Caco-2 (cell line): ENCODE measurements around the gene GAB2. TPM values are rescaled to one million over a fixed set of nuclear protein-coding genes. Genes with fewer than 3 reads are reported as not detected.
A peak's percentile ranks its signal among the peaks of the same experiment; 100 is the strongest.

Experiments
- BruUV-seq: library from RNA; stranded (reverse); fragments of 400-500 nt; replicated peaks from 2 replicates; lab custom pipeline; 2021; lab: Mats Ljungman, UMichigan
- CTCF ChIA-PET: fragments of 300-600 bp; sonication (Branson Sonifier 250); formaldehyde crosslinking; loops from one replicate; lab custom pipeline; 2022; ENCODE audit warnings: antibody characterized with exemption; lab: Charles Lee
- POLR2A ChIA-PET: fragments of 300-600 bp; sonication (Branson Sonifier 250); formaldehyde crosslinking; loops from one replicate; lab custom pipeline; 2022; ENCODE audit warnings: antibody characterized with exemption; lab: Charles Lee
- DNase-seq, 2 experiments: peaks; one replicate each; pipeline versions ENCODE4 v3.0.0 to v3.0.0-alpha.2; 2020 to 2022
- H3K27me3 ChIP-seq: replicated peaks from 2 replicates; pipeline ENCODE4 v1.6.0; 2011; ENCODE audit warnings: low read length; ENCODE audit not compliant: control insufficient read depth, insufficient read depth
- H3K36me3 ChIP-seq: 2 replicates; pipeline ENCODE4 v1.5.1; 2011; ENCODE audit warnings: low read length; ENCODE audit not compliant: control insufficient read depth, insufficient read depth
- H3K4me1 ChIP-seq: fragments of 250-450 bp; sonication (Bioruptor Pico); 2 replicates; pipeline ENCODE4 v1.5.1; 2020; ENCODE audit warnings: mild to moderate bottlenecking
- H3K4me3 ChIP-seq: 2 replicates; pipeline ENCODE4 v1.5.1; 2011; ENCODE audit warnings: low read depth, mild to moderate bottlenecking, control low read depth, low read length
- H3K9me3 ChIP-seq: fragments of 250-450 bp; sonication (Bioruptor Pico); 2 replicates; pipeline ENCODE4 v1.5.1; 2020; ENCODE audit warnings: mild to moderate bottlenecking, moderate library complexity
- H3K27ac Mint-ChIP-seq: one replicate; pipeline ENCODE4 v1.8.0; 2022; ENCODE audit warnings: mixed read lengths; ENCODE audit not compliant: unreplicated experiment
- H3K27me3 Mint-ChIP-seq: one replicate; pipeline ENCODE4 v1.8.0; 2022; ENCODE audit warnings: mixed read lengths; ENCODE audit not compliant: insufficient read depth, unreplicated experiment
- H3K36me3 Mint-ChIP-seq: one replicate; pipeline ENCODE4 v1.8.0; 2022; ENCODE audit warnings: mild to moderate bottlenecking, mixed read lengths; ENCODE audit not compliant: insufficient read depth, unreplicated experiment
- H3K4me1 Mint-ChIP-seq: one replicate; pipeline ENCODE4 v1.8.0; 2022; ENCODE audit warnings: low read depth, mixed read lengths; ENCODE audit not compliant: unreplicated experiment
- H3K4me3 Mint-ChIP-seq: one replicate; pipeline ENCODE4 v1.8.0; 2022; ENCODE audit warnings: mild to moderate bottlenecking, moderate library complexity, mixed read lengths; ENCODE audit not compliant: unreplicated experiment
- H3K9me3 Mint-ChIP-seq: one replicate; pipeline ENCODE4 v1.8.0; 2022; ENCODE audit warnings: mixed read lengths; ENCODE audit not compliant: unreplicated experiment
- intact Hi-C: fragments of 100-400 bp; cut with micrococcal nuclease; formaldehyde crosslinking; loops from one replicate; pipeline ENCODE4 v1.10.0; 2022; ENCODE audit not compliant: unreplicated experiment
- total RNA-seq: library from RNA; stranded (reverse); gene quantifications from 2 replicates; pipeline ENCODE4 v1.2.3, GENCODE V29; 2022
- TF ChIP-seq, protein P1 (sequence below), 2 experiments: fragments of 200-600 bp in 1 of 2; IDR thresholded peaks; 1 replicate in 1 of 2; 2 replicates in 1 of 2; pipeline versions ENCODE4 v1.5.1 to v1.8.0; 2011 to 2022; ENCODE audit warnings: antibody characterized with exemption in 1 of 2, control low read depth in 1 of 2, inconsistent platforms in 1 of 2, low read depth in 1 of 2, low read length in 1 of 2, mild to moderate bottlenecking in 1 of 2, moderate library complexity in 1 of 2; ENCODE audit not compliant: insufficient read depth in 1 of 2, severe bottlenecking in 1 of 2, unreplicated experiment in 1 of 2

GAB2 gene
- total RNA-seq, 1 experiment from 2014 or later: 67.3 TPM

DNA sequence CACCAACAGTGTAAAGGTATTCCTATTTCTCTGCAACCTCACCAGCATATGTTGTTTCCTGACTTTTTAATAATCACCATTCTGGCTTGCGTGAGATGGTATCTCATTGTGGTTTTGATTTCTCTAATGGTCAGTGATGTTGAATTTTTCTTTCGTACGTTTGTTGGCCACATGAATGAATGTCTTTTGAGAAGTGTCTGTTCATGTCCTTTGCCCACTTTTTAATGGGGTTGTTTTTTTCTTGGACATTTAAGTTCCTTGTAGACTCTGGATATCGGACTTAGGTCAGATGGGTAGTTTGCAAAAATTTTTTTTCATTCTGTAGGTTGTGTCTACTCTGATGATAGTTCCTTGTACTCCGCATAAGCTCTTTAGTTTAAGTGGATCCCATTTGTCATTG, 206.1 kb downstream of the GAB2 start:
- CTCF ChIA-PET: no interaction called here
- Mint-ChIP-seq H3K27ac (no peak overlapping the region), H3K4me3 (no peak overlapping the region), H3K27me3 (no peaks in the 10 kb centered on the region), H3K9me3 (no peaks in the 10 kb centered on the region), H3K36me3 (peaks cover 82% of the 10 kb centered on the region), H3K4me1 (no peaks in the 10 kb centered on the region)
- Histone ChIP-seq H3K36me3 (no peaks in the 10 kb centered on the region), H3K4me1 (no peaks in the 10 kb centered on the region), H3K27me3 (no peaks in the 10 kb centered on the region), H3K4me3 (no peak overlapping the region), H3K9me3 (no peaks in the 10 kb centered on the region)
- POLR2A ChIA-PET: interaction anchor here (0.6 kb wide), 1 partner anchor 79 kb away, joined by 6 read pairs; no protein-coding TSS in a partner anchor
- intact Hi-C loops: no loop called here
- BruUV-seq: no TSS peak
- TF ChIP-seq, protein P1, sequence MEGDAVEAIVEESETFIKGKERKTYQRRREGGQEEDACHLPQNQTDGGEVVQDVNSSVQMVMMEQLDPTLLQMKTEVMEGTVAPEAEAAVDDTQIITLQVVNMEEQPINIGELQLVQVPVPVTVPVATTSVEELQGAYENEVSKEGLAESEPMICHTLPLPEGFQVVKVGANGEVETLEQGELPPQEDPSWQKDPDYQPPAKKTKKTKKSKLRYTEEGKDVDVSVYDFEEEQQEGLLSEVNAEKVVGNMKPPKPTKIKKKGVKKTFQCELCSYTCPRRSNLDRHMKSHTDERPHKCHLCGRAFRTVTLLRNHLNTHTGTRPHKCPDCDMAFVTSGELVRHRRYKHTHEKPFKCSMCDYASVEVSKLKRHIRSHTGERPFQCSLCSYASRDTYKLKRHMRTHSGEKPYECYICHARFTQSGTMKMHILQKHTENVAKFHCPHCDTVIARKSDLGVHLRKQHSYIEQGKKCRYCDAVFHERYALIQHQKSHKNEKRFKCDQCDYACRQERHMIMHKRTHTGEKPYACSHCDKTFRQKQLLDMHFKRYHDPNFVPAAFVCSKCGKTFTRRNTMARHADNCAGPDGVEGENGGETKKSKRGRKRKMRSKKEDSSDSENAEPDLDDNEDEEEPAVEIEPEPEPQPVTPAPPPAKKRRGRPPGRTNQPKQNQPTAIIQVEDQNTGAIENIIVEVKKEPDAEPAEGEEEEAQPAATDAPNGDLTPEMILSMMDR (IDR thresholded peaks at IDR 0.05; ENCODE audit: insufficient read depth in 1 of 2, low read depth in 1 of 2, low read length in 1 of 2, severe bottlenecking in 1 of 2, unreplicated experiment in 1 of 2): no peak
- no peak for DNase-seq

DNA sequence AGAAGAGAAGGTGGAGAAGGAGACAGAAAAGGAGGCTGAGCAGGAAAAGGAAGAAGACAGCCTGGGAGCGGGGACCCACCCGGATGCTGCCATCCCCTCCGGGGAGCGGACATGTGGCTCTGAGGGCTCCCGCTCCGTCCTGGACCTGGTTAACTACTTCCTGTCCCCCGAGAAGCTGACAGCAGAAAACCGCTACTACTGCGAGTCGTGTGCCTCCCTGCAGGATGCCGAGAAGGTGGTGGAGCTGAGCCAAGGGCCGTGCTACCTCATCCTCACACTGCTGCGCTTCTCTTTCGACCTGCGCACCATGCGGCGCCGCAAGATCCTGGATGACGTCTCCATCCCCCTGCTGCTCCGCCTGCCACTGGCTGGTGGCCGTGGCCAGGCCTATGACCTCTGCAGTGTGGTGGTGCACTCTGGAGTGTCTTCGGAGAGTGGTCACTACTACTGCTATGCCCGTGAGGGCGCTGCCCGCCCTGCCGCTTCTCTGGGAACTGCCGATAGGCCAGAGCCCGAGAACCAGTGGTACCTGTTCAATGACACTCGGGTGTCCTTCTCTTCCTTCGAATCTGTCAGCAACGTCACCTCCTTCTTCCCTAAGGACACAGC, 207.5 kb downstream of the GAB2 start:
- POLR2A ChIA-PET: interaction anchor here (0.5 kb wide), 1 partner anchor 170 kb away, joined by 6 read pairs; no protein-coding TSS in a partner anchor
- no peak for DNase-seq
- intact Hi-C loops: no loop called here
- Histone ChIP-seq H3K4me1 (no peaks in the 10 kb centered on the region), H3K36me3 (no peaks in the 10 kb centered on the region), H3K9me3 (no peaks in the 10 kb centered on the region), H3K4me3 (no peak overlapping the region), H3K27me3 (no peaks in the 10 kb centered on the region)
- no peak overlapping the region for H3K4me3 Mint-ChIP-seq
- H3K9me3 Mint-ChIP-seq: no peaks in the 10 kb centered on the region
- no TSS peak for BruUV-seq
- H3K4me1 Mint-ChIP-seq: no peaks in the 10 kb centered on the region
- H3K36me3 Mint-ChIP-seq: peaks cover 72% of the 10 kb centered on the region
- CTCF ChIA-PET: no interaction called here
- TF ChIP-seq, protein P1 (IDR thresholded peaks at IDR 0.05; ENCODE audit: insufficient read depth in 1 of 2, low read depth in 1 of 2, low read length in 1 of 2, severe bottlenecking in 1 of 2, unreplicated experiment in 1 of 2): no peak
- H3K27me3 Mint-ChIP-seq: no peaks in the 10 kb centered on the region
- H3K27ac Mint-ChIP-seq: peak overlapping the region; percentile 29

DNA sequence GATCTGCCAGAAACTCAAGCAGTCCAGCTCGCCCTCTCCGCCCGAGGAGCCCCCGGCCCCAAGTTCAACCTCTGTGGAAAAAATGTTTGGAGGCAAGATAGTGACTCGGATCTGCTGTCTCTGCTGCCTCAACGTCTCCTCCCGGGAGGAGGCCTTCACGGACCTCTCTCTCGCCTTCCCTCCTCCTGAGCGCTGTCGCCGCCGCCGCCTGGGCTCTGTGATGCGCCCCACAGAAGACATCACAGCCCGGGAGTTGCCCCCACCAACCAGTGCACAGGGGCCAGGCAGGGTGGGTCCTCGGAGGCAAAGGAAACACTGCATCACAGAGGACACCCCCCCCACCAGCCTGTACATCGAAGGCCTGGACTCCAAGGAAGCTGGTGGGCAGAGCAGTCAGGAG, 208.1 kb downstream of the GAB2 start:
- ChIA-PET POLR2A (interaction anchor here (0.5 kb wide), 1 partner anchor 171 kb away, joined by 6 read pairs; no protein-coding TSS in a partner anchor), CTCF (no interaction called here)
- no TSS peak for BruUV-seq
- H3K4me1 Mint-ChIP-seq: no peaks in the 10 kb centered on the region
- Histone ChIP-seq H3K4me1 (no peaks in the 10 kb centered on the region), H3K4me3 (no peak overlapping the region), H3K27me3 (no peaks in the 10 kb centered on the region), H3K9me3 (no peaks in the 10 kb centered on the region), H3K36me3 (no peaks in the 10 kb centered on the region)
- H3K4me3 Mint-ChIP-seq: no peak overlapping the region
- H3K36me3 Mint-ChIP-seq: peaks cover 70% of the 10 kb centered on the region
- H3K27me3 Mint-ChIP-seq: no peaks in the 10 kb centered on the region
- H3K9me3 Mint-ChIP-seq: no peaks in the 10 kb centered on the region
- H3K27ac Mint-ChIP-seq: peak overlapping the region; percentile 29
- intact Hi-C loops: no loop called here
- TF ChIP-seq, protein P1 (IDR thresholded peaks at IDR 0.05; ENCODE audit: insufficient read depth in 1 of 2, low read depth in 1 of 2, low read length in 1 of 2, severe bottlenecking in 1 of 2, unreplicated experiment in 1 of 2): no peak
- no peak for DNase-seq
